GM18909 (cell line): ENCODE data around the gene DNAJB8.

ENCODE experiments used
- ATAC-seq: cut with Tn5 transposase; IDR thresholded peaks from one replicate; pipeline ENCODE4 v1.9.1; 2021; ENCODE audit warnings: mild to moderate bottlenecking; ENCODE audit not compliant: unreplicated experiment, poor library complexity

DNAJB8 gene

GRCh38 chr3:128495435-128495970 lies 28.8 kb upstream of the DNAJB8 start:
- ATAC-seq = no peak

GRCh38 chr3:128494367-128494650 lies 27.6 kb upstream of the DNAJB8 start:
- no peak for ATAC-seq

- ATAC-seq = no peak
These were observed 27.1 kb upstream of the DNAJB8 start for GRCh38 chr3:128493570-128494366.

- no peak for ATAC-seq
These were observed 26.2 kb upstream of the DNAJB8 start, which contains the start of gene GATA2 for GRCh38 chr3:128492671-128493569. Gene GATA2, minus strand, starts transcription at chr3:128493201. Its CDS starts 6,170 bp downstream, at chr3:128487031.

GRCh38 chr3:128491941-128492670 lies 25.4 kb upstream of the DNAJB8 start:
- no peak for ATAC-seq

- ATAC-seq = no peak
These were observed 24.9 kb upstream of the DNAJB8 start for GRCh38 chr3:128491691-128491940.

GRCh38 chr3:128490915-128491690 lies 24.4 kb upstream of the DNAJB8 start:
- ATAC-seq = no peak

- no peak for ATAC-seq
These were observed 23.9 kb upstream of the DNAJB8 start for GRCh38 chr3:128490650-128490914.

- no peak for ATAC-seq
These were observed 23.4 kb upstream of the DNAJB8 start for GRCh38 chr3:128489927-128490649.

- ATAC-seq = no peak
These were observed 22.9 kb upstream of the DNAJB8 start for GRCh38 chr3:128489674-128489926.

GRCh38 chr3:128488991-128489673 lies 22.4 kb upstream of the DNAJB8 start:
- no peak for ATAC-seq

GRCh38 chr3:128488636-128488990 lies 21.9 kb upstream of the DNAJB8 start:
- no peak for ATAC-seq

GRCh38 chr3:128487813-128488635 lies 21.3 kb upstream of the DNAJB8 start:
- ATAC-seq = no peak

GRCh38 chr3:128487538-128487812 lies 20.8 kb upstream of the DNAJB8 start:
- ATAC-seq = no peak

- no peak for ATAC-seq
These were observed 20.2 kb upstream of the DNAJB8 start for GRCh38 chr3:128486681-128487537.

GRCh38 chr3:128486205-128486628 lies 19.5 kb upstream of the DNAJB8 start:
- ATAC-seq = no peak

- ATAC-seq = no peak
These were observed 18.9 kb upstream of the DNAJB8 start for GRCh38 chr3:128485282-128486204.
